ENCODE data around the gene DCLK1.

DCLK1 gene

DNA sequence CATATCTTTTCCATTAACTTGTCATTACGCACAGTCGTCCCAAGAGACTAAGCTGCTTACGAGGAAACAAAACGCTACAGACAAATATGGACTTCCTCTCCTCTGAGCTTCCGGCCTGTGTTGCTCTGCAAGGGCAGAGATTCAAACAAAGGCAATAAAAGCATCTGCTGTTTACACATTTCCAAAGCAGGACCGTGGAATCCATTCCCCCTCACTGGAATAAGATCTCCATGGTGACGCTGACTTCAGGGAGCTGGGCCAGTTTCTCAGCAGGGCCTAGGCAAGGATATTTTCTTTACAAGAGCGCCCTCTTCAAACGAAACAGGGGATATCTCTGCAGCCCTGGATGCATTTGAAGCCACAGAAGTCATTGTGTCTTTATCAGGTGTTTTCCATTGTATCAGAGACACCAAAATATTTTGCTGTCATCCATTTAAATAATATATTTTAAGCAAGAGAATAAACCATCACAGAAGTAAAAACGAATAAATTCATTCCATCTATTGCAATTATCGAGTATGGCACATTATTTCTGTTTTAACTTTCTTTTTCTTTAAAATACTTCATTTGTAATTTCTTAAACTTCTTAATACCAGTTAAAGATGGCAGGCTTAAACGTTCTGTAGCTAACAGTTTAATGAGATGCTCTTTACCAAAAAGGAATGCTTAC is 177.5 kb downstream of the DCLK1 start:
- TF ChIP-seq, protein P1, sequence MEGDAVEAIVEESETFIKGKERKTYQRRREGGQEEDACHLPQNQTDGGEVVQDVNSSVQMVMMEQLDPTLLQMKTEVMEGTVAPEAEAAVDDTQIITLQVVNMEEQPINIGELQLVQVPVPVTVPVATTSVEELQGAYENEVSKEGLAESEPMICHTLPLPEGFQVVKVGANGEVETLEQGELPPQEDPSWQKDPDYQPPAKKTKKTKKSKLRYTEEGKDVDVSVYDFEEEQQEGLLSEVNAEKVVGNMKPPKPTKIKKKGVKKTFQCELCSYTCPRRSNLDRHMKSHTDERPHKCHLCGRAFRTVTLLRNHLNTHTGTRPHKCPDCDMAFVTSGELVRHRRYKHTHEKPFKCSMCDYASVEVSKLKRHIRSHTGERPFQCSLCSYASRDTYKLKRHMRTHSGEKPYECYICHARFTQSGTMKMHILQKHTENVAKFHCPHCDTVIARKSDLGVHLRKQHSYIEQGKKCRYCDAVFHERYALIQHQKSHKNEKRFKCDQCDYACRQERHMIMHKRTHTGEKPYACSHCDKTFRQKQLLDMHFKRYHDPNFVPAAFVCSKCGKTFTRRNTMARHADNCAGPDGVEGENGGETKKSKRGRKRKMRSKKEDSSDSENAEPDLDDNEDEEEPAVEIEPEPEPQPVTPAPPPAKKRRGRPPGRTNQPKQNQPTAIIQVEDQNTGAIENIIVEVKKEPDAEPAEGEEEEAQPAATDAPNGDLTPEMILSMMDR (IDR thresholded peaks at IDR 0.05; ENCODE audit: insufficient read depth, low read length) = no peak
- no peak for TF ChIP-seq POLR2AphosphoS5 (IDR thresholded peaks at IDR 0.05; ENCODE audit: low read depth)
- TF ChIP-seq SPI1 (IDR thresholded peaks at IDR 0.05; ENCODE audit: borderline replicate concordance, low read depth) = no peak
- no peak for TF ChIP-seq GABPA (IDR thresholded peaks at IDR 0.05; ENCODE audit: low read depth)
- TF ChIP-seq, protein P2, sequence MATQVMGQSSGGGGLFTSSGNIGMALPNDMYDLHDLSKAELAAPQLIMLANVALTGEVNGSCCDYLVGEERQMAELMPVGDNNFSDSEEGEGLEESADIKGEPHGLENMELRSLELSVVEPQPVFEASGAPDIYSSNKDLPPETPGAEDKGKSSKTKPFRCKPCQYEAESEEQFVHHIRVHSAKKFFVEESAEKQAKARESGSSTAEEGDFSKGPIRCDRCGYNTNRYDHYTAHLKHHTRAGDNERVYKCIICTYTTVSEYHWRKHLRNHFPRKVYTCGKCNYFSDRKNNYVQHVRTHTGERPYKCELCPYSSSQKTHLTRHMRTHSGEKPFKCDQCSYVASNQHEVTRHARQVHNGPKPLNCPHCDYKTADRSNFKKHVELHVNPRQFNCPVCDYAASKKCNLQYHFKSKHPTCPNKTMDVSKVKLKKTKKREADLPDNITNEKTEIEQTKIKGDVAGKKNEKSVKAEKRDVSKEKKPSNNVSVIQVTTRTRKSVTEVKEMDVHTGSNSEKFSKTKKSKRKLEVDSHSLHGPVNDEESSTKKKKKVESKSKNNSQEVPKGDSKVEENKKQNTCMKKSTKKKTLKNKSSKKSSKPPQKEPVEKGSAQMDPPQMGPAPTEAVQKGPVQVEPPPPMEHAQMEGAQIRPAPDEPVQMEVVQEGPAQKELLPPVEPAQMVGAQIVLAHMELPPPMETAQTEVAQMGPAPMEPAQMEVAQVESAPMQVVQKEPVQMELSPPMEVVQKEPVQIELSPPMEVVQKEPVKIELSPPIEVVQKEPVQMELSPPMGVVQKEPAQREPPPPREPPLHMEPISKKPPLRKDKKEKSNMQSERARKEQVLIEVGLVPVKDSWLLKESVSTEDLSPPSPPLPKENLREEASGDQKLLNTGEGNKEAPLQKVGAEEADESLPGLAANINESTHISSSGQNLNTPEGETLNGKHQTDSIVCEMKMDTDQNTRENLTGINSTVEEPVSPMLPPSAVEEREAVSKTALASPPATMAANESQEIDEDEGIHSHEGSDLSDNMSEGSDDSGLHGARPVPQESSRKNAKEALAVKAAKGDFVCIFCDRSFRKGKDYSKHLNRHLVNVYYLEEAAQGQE (IDR thresholded peaks at IDR 0.05; ENCODE audit: insufficient replicate concordance, low read depth) = no peak
- Histone ChIP-seq H3K27me3 (ENCODE audit: insufficient read depth, poor library complexity, severe bottlenecking) (no peaks in the 10 kb centered on the region), H3K27ac (replicated peaks) (no peak overlapping the region), H3K4me3 (replicated peaks; ENCODE audit: insufficient read depth, low read length) (no peak overlapping the region)
- DNase-seq (ENCODE audit: low read depth in 1 of 2, low spot score in 1 of 2) = peak; percentile 5 to 8

- H3K27me3 ChIP-seq (ENCODE audit: insufficient read depth, poor library complexity, severe bottlenecking) = peaks cover 3% of the 10 kb centered on the region
- no peak overlapping the region for H3K27ac ChIP-seq (replicated peaks)
- TF ChIP-seq POLR2AphosphoS5 (IDR thresholded peaks at IDR 0.05; ENCODE audit: low read depth) = no peak
- TF ChIP-seq, protein P2 (IDR thresholded peaks at IDR 0.05; ENCODE audit: insufficient replicate concordance, low read depth) = no peak
- no peak for TF ChIP-seq GABPA (IDR thresholded peaks at IDR 0.05; ENCODE audit: low read depth)
- no peak for DNase-seq (ENCODE audit: low read depth in 1 of 2, low spot score in 1 of 2)
- H3K4me3 ChIP-seq (replicated peaks; ENCODE audit: insufficient read depth, low read length) = no peak overlapping the region
Observed at GRCh38 chr13:35947315-35947714, 183.9 kb downstream of the DCLK1 start.

- TF ChIP-seq SPI1 (IDR thresholded peaks at IDR 0.05; ENCODE audit: borderline replicate concordance, low read depth) (no peak), GABPA (IDR thresholded peaks at IDR 0.05; ENCODE audit: low read depth) (no peak), POLR2AphosphoS5 (IDR thresholded peaks at IDR 0.05; ENCODE audit: low read depth) (no peak)
- TF ChIP-seq, protein P1 (IDR thresholded peaks at IDR 0.05; ENCODE audit: insufficient read depth, low read length) = no peak
- TF ChIP-seq, protein P2 (IDR thresholded peaks at IDR 0.05; ENCODE audit: insufficient replicate concordance, low read depth) = no peak
- H3K27me3 ChIP-seq (ENCODE audit: insufficient read depth, poor library complexity, severe bottlenecking) = peaks cover 3% of the 10 kb centered on the region
- DNase-seq (ENCODE audit: low read depth in 1 of 2, low spot score in 1 of 2) = no peak
- no peak overlapping the region for H3K27ac ChIP-seq (replicated peaks)
- H3K4me3 ChIP-seq (replicated peaks; ENCODE audit: insufficient read depth, low read length) = no peak overlapping the region
Observed at GRCh38 chr13:35945368-35945767, 185.8 kb downstream of the DCLK1 start.
